ENCODE measurements around the gene DHDDS.
A peak's percentile ranks its signal among the peaks of the same experiment; 100 is the strongest.

Gene DHDDS

DNA sequence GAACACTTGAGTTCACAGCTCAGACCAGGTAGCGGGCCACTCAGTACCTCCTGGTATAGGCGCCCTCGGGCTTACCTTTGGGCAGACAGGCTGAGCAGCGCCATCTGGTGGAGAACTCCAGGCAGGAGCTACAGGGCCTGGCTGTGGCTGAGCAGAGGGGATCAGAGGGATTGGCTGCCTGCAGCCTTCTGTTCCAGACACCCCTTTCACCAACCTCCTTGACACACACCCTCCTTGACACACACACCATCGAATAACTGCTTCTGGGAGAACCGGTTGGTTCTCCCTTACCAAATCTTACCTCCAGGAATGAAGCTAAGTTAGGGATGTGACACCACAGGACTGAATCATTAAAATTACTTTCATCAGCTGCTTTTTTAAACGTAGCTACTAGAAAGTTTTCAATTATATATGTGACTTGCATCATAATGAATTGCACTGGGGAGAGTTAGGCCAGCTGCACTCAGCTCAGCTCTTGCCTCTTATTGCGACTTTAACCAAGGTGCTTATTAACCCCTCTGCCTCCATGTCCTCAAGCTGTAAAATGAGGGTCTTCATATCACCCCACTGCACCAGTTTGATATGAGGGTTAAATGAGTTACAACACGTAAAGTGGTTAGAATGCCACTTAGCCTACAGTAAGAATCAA lies 14.9 kb upstream of the DHDDS start:
- H3K9ac ChIP-seq (ENCODE audit: low read depth in 1 of 2, low read length in 2 of 2) = no peak overlapping the region
- H3K36me3 ChIP-seq (ENCODE audit: control insufficient read depth in 2 of 2, insufficient read depth in 2 of 2, low read length in 2 of 2) = no peaks in the 10 kb centered on the region
- H3K4me1 ChIP-seq (ENCODE audit: control insufficient read depth in 2 of 2, insufficient read depth in 2 of 2, low read length in 2 of 2) = no peaks in the 10 kb centered on the region
- no peak overlapping the region for H3K4me3 ChIP-seq (ENCODE audit: low read length in 2 of 2)
- H3K9me3 ChIP-seq (ENCODE audit: control insufficient read depth in 2 of 2, low read length in 2 of 2) = no peaks in the 10 kb centered on the region
- H3K27me3 ChIP-seq (ENCODE audit: control insufficient read depth in 2 of 2, insufficient read depth in 2 of 2, low read length in 2 of 2) = peaks cover 15 to 26% of the 10 kb centered on the region in 2 donors
- no peak overlapping the region for H3K27ac ChIP-seq (ENCODE audit: low read depth in 2 of 2, low read length in 2 of 2)

DNA sequence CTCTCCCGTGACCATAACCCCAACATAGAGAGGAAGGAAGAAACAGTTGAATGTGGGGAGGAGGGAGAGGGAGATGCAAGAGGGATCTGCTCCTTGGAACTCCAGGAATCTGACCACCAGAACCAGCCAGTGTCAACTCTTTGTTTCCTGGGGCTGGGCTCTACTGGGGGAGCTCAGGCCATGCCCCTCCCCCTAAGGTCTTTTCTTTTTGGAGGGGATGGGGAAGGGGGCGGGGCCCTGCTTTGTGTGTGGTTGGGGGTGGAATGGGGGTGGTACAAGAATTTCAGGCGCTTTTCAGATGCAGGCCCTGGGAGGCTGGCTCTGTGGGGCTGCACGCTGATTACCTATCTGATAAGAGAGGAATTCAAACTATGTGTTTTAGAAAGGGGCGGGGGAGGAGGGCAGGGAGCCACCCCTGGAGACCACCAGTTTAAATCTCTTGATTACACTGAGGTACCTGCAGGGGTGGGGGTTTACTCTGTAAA lies 13.2 kb upstream of the DHDDS start:
- no peak overlapping the region for H3K9ac ChIP-seq (ENCODE audit: low read depth in 1 of 2, low read length in 2 of 2)
- no peaks in the 10 kb centered on the region for H3K36me3 ChIP-seq (ENCODE audit: control insufficient read depth in 2 of 2, insufficient read depth in 2 of 2, low read length in 2 of 2)
- H3K27ac ChIP-seq (ENCODE audit: low read depth in 2 of 2, low read length in 2 of 2) = no peak overlapping the region
- H3K4me3 ChIP-seq (ENCODE audit: low read length in 2 of 2) = no peak overlapping the region
- H3K4me1 ChIP-seq (ENCODE audit: control insufficient read depth in 2 of 2, insufficient read depth in 2 of 2, low read length in 2 of 2) = no peaks in the 10 kb centered on the region
- H3K27me3 ChIP-seq (ENCODE audit: control insufficient read depth in 2 of 2, insufficient read depth in 2 of 2, low read length in 2 of 2) = peaks cover 3 to 12% of the 10 kb centered on the region in 2 donors
- no peaks in the 10 kb centered on the region for H3K9me3 ChIP-seq (ENCODE audit: control insufficient read depth in 2 of 2, low read length in 2 of 2)

- Histone ChIP-seq H3K4me1 (ENCODE audit: control insufficient read depth in 2 of 2, insufficient read depth in 2 of 2, low read length in 2 of 2) (no peaks in the 10 kb centered on the region), H3K9ac (ENCODE audit: low read depth in 1 of 2, low read length in 2 of 2) (no peak overlapping the region), H3K36me3 (ENCODE audit: control insufficient read depth in 2 of 2, insufficient read depth in 2 of 2, low read length in 2 of 2) (no peaks in the 10 kb centered on the region), H3K27me3 (ENCODE audit: control insufficient read depth in 2 of 2, insufficient read depth in 2 of 2, low read length in 2 of 2) (peaks cover under 1 to 8% of the 10 kb centered on the region in 2 donors), H3K9me3 (ENCODE audit: control insufficient read depth in 2 of 2, low read length in 2 of 2) (no peaks in the 10 kb centered on the region), H3K27ac (ENCODE audit: low read depth in 2 of 2, low read length in 2 of 2) (no peak overlapping the region), H3K4me3 (ENCODE audit: low read length in 2 of 2) (no peak overlapping the region)
These were observed 12.6 kb upstream of the DHDDS start for GRCh38 chr1:26419494-26419893.

DNA sequence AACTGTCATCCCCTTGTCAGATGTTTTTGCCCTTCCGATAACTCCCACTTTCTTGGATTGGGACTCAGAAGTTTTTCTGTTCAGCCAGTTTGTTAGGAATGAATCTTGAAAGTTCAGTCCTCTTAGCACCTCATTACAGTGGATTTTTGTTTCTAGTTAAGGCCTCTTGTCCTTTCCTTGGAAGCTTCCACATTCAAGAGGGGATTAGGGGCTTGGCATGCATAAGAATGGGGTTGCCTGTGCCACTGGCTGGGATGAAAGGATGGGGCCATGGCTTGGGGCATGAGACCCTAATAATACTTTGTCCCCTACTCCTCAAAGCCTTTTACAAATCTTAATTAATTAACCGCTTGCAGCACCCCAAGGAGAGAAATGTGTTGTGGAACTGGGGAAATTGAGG lies 2.4 kb upstream of the DHDDS start:
- Histone ChIP-seq H3K4me1 (ENCODE audit: control insufficient read depth in 2 of 2, insufficient read depth in 2 of 2, low read length in 2 of 2) (peaks cover 8 to 13% of the 10 kb centered on the region in 2 donors), H3K4me3 (ENCODE audit: low read length in 2 of 2) (no peak overlapping the region), H3K9ac (ENCODE audit: low read depth in 1 of 2, low read length in 2 of 2) (no peak overlapping the region), H3K27me3 (ENCODE audit: control insufficient read depth in 2 of 2, insufficient read depth in 2 of 2, low read length in 2 of 2) (no peaks in the 10 kb centered on the region), H3K27ac (ENCODE audit: low read depth in 2 of 2, low read length in 2 of 2) (no peak overlapping the region), H3K9me3 (ENCODE audit: control insufficient read depth in 2 of 2, low read length in 2 of 2) (no peaks in the 10 kb centered on the region), H3K36me3 (ENCODE audit: control insufficient read depth in 2 of 2, insufficient read depth in 2 of 2, low read length in 2 of 2) (peaks cover 0 to 5% of the 10 kb centered on the region in 2 donors)

DNA sequence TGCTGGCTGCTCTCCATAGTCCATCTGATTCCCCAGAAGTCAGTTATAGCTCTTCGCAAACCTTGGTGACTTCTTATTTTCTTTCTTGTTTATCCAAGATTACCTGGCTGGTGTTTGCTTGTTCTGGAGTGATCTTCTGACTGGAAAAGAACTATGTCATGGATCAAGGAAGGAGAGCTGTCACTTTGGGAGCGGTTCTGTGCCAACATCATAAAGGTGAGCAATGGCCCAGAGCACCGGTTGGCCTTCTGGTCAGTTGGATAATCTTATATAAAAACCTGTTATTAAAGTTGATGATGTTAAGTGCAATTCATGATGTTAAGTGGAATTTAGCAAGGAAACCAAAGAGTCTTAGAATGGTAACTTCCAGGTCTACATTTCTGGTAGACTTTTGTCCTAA lies 672 bp downstream of the DHDDS start:
- H3K4me1 ChIP-seq (ENCODE audit: control insufficient read depth in 2 of 2, insufficient read depth in 2 of 2, low read length in 2 of 2) = peaks cover 8 to 13% of the 10 kb centered on the region in 2 donors
- peak overlapping the region; percentile 85 to 92 for H3K4me3 ChIP-seq (ENCODE audit: low read length in 2 of 2)
- no peaks in the 10 kb centered on the region for H3K9me3 ChIP-seq (ENCODE audit: control insufficient read depth in 2 of 2, low read length in 2 of 2)
- peak overlapping the region; percentile 82 to 89 for H3K9ac ChIP-seq (ENCODE audit: low read depth in 1 of 2, low read length in 2 of 2)
- peak overlapping the region; percentile 88 to 92 for H3K27ac ChIP-seq (ENCODE audit: low read depth in 2 of 2, low read length in 2 of 2)
- H3K27me3 ChIP-seq (ENCODE audit: control insufficient read depth in 2 of 2, insufficient read depth in 2 of 2, low read length in 2 of 2) = no peaks in the 10 kb centered on the region
- peaks cover 11 to 16% of the 10 kb centered on the region in 2 donors for H3K36me3 ChIP-seq (ENCODE audit: control insufficient read depth in 2 of 2, insufficient read depth in 2 of 2, low read length in 2 of 2)

DNA sequence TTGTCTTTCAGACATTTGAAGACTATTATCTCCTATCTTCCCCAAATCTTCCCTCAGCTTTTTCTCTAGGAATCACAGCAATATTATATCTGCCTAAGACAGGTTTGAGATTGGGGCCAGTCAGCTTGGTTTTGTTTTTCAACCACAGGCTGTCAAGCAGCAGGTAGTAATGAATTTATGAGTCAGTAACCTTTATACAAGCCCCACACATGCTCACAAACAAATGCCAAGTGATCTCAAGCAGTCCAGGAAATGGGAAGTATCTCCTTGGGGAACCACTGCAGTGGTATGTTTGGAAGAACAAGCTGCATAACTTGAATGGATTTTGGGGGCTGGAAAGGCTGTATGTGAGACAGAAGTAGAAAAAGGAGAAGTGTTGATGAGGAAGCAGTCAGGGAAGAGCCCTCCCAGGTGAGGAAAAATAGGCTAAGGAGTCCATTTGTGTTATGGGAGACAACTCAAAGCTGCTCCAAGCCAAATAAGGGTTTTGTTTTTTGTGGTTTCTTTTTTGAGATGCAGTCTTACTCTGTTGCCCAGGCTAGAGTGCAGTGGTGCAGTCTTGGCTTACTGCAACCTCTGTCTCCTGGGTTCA lies 2.1 kb downstream of the DHDDS start:
- Histone ChIP-seq H3K27ac (ENCODE audit: low read depth in 2 of 2, low read length in 2 of 2) (peak overlapping the region in 1 of 2 donors; percentile 26), H3K27me3 (ENCODE audit: control insufficient read depth in 2 of 2, insufficient read depth in 2 of 2, low read length in 2 of 2) (no peaks in the 10 kb centered on the region), H3K4me1 (ENCODE audit: control insufficient read depth in 2 of 2, insufficient read depth in 2 of 2, low read length in 2 of 2) (peaks cover 8 to 13% of the 10 kb centered on the region in 2 donors), H3K36me3 (ENCODE audit: control insufficient read depth in 2 of 2, insufficient read depth in 2 of 2, low read length in 2 of 2) (peaks cover 23 to 28% of the 10 kb centered on the region in 2 donors), H3K4me3 (ENCODE audit: low read length in 2 of 2) (peak overlapping the region in 1 of 2 donors; percentile 9), H3K9me3 (ENCODE audit: control insufficient read depth in 2 of 2, low read length in 2 of 2) (no peaks in the 10 kb centered on the region), H3K9ac (ENCODE audit: low read depth in 1 of 2, low read length in 2 of 2) (peak overlapping the region in 1 of 2 donors; percentile 22)

- Histone ChIP-seq H3K9ac (ENCODE audit: low read depth in 1 of 2, low read length in 2 of 2) (no peak overlapping the region), H3K27ac (ENCODE audit: low read depth in 2 of 2, low read length in 2 of 2) (no peak overlapping the region), H3K27me3 (ENCODE audit: control insufficient read depth in 2 of 2, insufficient read depth in 2 of 2, low read length in 2 of 2) (no peaks in the 10 kb centered on the region), H3K36me3 (ENCODE audit: control insufficient read depth in 2 of 2, insufficient read depth in 2 of 2, low read length in 2 of 2) (peaks cover 46 to 57% of the 10 kb centered on the region in 2 donors), H3K4me3 (ENCODE audit: low read length in 2 of 2) (no peak overlapping the region), H3K9me3 (ENCODE audit: control insufficient read depth in 2 of 2, low read length in 2 of 2) (no peaks in the 10 kb centered on the region), H3K4me1 (ENCODE audit: control insufficient read depth in 2 of 2, insufficient read depth in 2 of 2, low read length in 2 of 2) (peaks cover 3 to 7% of the 10 kb centered on the region in 2 donors)
These were observed 5.9 kb downstream of the DHDDS start for GRCh38 chr1:26438041-26438440.

- Histone ChIP-seq H3K27me3 (ENCODE audit: control insufficient read depth in 2 of 2, insufficient read depth in 2 of 2, low read length in 2 of 2) (no peaks in the 10 kb centered on the region), H3K27ac (ENCODE audit: low read depth in 2 of 2, low read length in 2 of 2) (no peak overlapping the region), H3K36me3 (ENCODE audit: control insufficient read depth in 2 of 2, insufficient read depth in 2 of 2, low read length in 2 of 2) (peaks cover 67 to 73% of the 10 kb centered on the region in 2 donors), H3K4me1 (ENCODE audit: control insufficient read depth in 2 of 2, insufficient read depth in 2 of 2, low read length in 2 of 2) (no peaks in the 10 kb centered on the region), H3K4me3 (ENCODE audit: low read length in 2 of 2) (no peak overlapping the region), H3K9me3 (ENCODE audit: control insufficient read depth in 2 of 2, low read length in 2 of 2) (no peaks in the 10 kb centered on the region), H3K9ac (ENCODE audit: low read depth in 1 of 2, low read length in 2 of 2) (no peak overlapping the region)
These were observed 8.1 kb downstream of the DHDDS start for GRCh38 chr1:26440259-26440658.

- no peak overlapping the region for H3K27ac ChIP-seq (ENCODE audit: low read depth in 2 of 2, low read length in 2 of 2)
- no peak overlapping the region for H3K4me3 ChIP-seq (ENCODE audit: low read length in 2 of 2)
- no peak overlapping the region for H3K9ac ChIP-seq (ENCODE audit: low read depth in 1 of 2, low read length in 2 of 2)
- H3K9me3 ChIP-seq (ENCODE audit: control insufficient read depth in 2 of 2, low read length in 2 of 2) = no peaks in the 10 kb centered on the region
- H3K4me1 ChIP-seq (ENCODE audit: control insufficient read depth in 2 of 2, insufficient read depth in 2 of 2, low read length in 2 of 2) = no peaks in the 10 kb centered on the region
- peaks cover 57 to 58% of the 10 kb centered on the region in 2 donors for H3K36me3 ChIP-seq (ENCODE audit: control insufficient read depth in 2 of 2, insufficient read depth in 2 of 2, low read length in 2 of 2)
- H3K27me3 ChIP-seq (ENCODE audit: control insufficient read depth in 2 of 2, insufficient read depth in 2 of 2, low read length in 2 of 2) = no peaks in the 10 kb centered on the region
These were observed 17.7 kb downstream of the DHDDS start for GRCh38 chr1:26449868-26450267.

GRCh38 chr1:26450908-26451307 lies 18.8 kb downstream of the DHDDS start:
- no peaks in the 10 kb centered on the region for H3K27me3 ChIP-seq (ENCODE audit: control insufficient read depth in 2 of 2, insufficient read depth in 2 of 2, low read length in 2 of 2)
- no peaks in the 10 kb centered on the region for H3K9me3 ChIP-seq (ENCODE audit: control insufficient read depth in 2 of 2, low read length in 2 of 2)
- no peak overlapping the region for H3K4me3 ChIP-seq (ENCODE audit: low read length in 2 of 2)
- H3K4me1 ChIP-seq (ENCODE audit: control insufficient read depth in 2 of 2, insufficient read depth in 2 of 2, low read length in 2 of 2) = no peaks in the 10 kb centered on the region
- no peak overlapping the region for H3K27ac ChIP-seq (ENCODE audit: low read depth in 2 of 2, low read length in 2 of 2)
- peaks cover 58 to 59% of the 10 kb centered on the region in 2 donors for H3K36me3 ChIP-seq (ENCODE audit: control insufficient read depth in 2 of 2, insufficient read depth in 2 of 2, low read length in 2 of 2)
- H3K9ac ChIP-seq (ENCODE audit: low read depth in 1 of 2, low read length in 2 of 2) = no peak overlapping the region

All from mucosa of rectum (tissue), 2 donors.